NCI-H2107 (cell line): ENCODE results near the gene UST.
"Not testable (repeated sequence)": the region's sequence is repeated elsewhere in the genome, so short reads cannot be mapped to it uniquely, and the experiment has no call there.

Experiments used
- DNase-seq: peaks from one replicate; lab custom pipeline; 2025; lab: John Stamatoyannopoulos, UW

UST gene

DNA sequence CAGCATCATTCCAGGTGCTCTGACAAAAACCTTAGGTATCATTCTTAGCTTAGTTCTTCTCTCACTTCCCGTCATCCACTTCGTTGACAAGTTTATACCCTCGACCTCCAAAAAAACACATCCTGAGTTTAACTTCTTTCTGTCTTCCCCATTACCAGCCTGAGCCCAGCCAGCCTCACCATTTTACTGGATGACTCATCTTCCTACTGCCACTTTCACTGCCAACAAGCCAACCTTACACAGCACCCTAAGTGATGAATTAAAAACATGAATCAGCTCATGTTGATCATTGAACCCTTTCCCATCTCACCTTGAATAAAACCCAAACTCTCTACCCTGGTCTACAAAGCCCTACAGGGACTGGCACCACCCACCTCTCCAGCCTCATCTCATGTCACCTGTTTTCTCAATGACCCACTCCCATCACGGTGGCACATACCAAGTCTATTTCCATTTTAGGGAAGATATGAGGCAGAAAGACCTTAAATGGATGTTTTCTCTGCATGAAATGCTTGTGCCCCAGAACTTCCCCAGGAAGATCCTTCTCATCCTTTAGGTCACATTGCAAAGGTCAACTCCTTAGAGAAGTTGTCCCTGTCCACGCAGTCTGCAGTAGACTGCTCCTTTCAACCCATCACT is 9.9 kb upstream of the UST start:
- DNase-seq, result no peak

DNA sequence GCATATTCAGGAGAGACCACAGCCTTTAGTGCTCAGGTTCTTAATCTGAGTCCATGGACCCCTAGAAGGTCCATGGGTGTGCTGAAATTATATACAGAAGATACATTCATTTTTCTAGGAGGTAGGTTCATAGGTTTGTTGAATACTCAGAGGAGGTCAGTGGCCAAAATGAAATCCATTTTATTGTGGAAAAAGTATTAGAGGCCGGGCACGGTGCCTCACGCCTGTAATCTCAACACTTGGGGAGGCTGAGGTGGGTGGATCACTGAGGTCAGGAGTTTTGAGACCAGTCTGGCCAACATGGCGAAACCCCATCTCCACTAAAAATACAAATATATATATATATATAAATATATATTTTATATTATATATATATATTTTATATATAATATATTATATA is 9.0 kb upstream of the UST start:
- DNase-seq, result no peak

DNA sequence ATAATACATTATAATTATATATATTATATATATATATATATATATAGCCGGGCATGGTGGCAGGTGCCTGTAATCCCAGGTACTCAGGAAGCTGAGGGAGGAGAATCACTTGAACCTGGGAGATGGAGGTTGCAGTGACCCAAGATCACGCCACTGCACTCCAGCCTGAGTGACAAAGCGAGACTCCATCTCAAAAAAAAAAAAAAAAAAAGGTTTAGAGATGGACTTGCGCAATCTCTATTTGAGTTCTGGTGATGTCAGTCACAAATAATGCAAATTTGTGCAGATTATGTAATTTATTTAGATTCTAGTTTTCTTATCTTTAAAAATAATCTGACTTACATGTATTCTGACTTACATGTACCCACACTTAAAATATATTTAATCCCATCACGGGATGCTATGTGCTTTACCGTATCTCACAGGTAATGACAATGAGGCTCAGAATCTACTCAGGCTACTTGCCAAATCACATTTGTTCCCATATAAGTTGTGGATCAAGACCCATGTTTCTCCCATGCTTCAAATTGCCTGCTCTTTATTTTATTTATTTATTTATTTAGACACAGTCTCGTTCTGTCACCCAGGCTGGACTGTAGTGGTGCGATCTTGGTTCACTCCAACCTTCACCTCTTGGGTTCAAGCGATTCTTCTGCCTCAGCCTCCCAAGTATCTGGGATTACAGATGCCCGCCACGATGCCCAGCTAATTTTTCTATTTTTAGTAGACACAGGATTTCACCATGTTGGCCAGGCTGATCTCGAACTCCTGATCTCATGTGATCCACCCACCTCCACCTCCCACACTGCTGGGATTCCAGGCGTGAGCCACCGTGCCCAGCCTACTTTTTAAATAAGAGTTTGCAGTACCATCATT is 7.6 kb upstream of the UST start:
- no peak for DNase-seq

DNA sequence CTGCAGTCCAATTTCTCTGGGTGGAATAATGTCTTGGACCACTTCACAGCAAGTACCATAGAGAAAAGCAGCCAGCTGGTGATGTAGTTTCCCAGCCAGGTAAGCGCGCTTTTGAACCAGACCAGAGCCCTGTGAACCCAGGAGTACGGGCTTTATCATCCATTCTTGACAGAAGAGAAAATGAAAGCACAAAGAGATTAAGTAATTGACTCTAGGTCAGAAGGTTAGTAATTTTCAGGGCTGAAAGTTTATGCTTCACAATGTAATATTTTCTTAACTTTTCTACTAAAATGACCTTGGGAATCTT is 7.1 kb upstream of the UST start:
- DNase-seq, result no peak

DNA sequence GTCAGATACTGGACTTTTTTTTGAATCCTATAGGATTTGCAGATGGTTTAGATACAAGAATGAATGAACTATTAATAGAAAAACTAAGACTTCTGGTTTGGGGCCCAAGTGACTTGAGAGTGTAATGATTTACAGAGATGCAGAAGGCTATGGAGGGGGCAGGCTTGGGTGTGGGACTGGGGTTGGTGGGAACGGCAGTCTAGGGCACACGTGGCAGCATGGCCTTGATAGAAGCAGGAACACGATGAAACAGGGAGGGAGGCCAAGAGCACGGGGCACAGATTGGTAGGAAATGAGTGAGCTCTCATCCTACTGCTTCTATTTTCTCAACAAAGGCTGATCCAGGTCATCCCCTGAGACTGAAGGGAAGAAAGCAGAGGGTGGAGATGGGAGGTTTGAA is 3.4 kb upstream of the UST start:
- DNase-seq, result no peak

- no peak for DNase-seq
Measured at GRCh38 chr6:148745926-148746325, 904 bp upstream of the UST start.

GRCh38 chr6:148747145-148747470 is 278 bp downstream of the UST start:
- DNase-seq, result no peak

DNA sequence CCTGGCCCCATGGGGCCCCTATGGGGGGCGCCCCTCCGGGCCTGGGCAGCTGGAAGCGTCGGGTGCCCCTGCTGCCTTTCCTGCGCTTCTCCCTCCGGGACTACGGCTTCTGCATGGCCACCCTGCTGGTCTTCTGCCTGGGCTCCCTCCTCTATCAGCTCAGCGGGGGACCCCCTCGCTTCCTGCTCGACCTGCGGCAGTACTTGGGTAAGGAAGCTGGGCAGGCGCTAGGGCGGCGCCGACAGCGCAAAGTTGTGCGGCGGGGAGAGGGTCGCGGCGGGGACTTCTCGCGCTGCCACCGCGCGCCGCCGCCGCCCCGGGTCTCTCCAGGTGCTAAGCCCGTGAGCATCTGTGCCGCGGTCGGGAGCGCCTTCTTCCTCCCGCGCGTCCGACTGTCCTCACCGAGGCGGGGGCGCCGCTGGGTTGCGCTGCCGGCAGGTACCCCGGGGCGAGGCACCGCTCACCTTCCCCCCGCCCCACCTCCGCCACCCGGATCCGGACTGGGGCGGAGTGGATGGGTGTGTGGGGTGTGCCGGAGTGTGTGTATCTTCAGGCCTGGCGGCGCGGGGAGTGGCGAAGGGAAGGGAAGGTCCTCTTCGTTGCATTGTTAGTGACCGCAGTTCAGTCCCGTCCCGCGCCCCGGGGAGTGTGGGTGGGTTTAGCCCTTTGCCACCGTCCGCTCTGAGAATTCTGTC is 788 bp downstream of the UST start:
- peak; percentile 22 for DNase-seq

DNA sequence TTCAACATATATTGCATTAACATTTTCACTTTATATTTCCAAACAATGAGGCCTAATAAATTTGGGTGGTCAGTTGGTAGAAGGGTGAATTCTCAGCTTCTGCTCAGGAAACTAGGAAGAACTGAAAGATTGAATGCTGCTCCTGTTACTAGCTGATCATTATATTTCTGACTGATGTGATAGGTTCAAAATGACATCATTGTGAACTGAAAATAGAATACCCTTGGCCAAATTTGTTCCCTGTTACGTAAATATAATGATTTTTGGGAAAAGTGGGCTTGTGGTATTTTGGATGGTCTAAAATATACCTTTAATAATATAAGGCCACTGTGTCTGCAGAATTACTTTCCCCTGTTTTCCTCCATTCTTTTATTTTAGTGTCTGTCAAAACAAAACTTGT is 2.8 kb downstream of the UST start:
- no peak for DNase-seq

GRCh38 chr6:148750838-148751792 is 4.3 kb downstream of the UST start:
- DNase-seq, result no peak

DNA sequence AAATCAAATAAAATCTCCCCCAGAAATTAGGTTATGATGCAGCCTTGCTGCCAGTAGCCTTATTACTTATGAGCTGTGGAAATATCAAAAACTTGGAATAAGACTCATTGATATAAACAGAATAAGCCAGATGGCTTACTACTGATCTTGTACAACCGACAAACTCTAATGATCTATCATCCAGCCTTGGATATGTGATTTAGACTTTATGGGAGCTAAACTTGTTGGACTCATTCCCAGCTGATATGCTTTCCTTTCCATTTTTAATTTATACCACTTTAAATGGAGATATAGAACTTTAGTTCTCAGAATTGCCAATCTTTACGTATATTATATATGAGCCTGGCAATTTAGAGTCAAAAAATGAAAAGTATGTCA is 5.0 kb downstream of the UST start:
- DNase-seq, result no peak

DNA sequence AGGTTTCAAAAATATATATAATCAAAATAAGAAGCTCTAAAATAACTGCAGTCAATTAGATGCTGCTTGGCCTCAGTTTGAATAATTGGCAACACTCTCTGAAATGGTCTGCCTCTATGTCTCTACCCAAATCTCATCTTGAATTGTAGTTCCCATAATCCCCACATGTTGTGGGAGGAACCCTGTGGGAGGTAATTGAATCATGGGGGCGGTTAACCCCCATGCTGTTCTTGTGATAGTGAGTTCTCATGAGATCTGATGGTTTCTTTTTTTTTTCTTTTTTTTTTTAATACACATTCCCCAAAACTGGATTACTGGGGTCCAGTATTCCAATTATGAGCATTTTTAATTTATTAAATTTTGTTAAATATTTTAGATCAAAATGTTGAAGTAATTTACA is 8.5 kb downstream of the UST start:
- not testable (repeated sequence) for DNase-seq

DNA sequence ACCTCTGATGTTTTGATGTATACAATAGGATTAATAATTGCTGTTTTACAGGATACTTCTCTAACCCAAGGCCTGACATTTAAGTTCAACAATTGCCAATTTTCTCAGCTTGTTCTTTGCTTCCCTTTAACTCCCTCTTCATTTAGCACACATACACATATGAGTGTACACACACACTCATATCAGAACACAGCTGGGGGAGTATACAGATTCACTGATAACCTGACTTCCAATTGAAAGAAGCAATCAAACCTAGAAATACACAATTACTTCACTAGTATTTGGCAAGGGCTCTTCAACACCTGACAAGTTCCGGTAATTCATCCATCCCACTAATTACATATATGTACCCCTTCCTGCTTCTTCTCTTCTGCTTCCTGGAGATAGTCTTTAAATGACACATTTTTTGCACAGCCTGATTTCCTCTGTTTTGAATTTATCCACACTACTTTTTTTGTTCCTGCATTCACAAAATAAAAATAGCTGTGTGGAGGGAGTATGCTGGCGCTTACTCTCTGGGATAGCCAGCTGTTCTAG is 11.2 kb downstream of the UST start:
- DNase-seq, result no peak

DNA sequence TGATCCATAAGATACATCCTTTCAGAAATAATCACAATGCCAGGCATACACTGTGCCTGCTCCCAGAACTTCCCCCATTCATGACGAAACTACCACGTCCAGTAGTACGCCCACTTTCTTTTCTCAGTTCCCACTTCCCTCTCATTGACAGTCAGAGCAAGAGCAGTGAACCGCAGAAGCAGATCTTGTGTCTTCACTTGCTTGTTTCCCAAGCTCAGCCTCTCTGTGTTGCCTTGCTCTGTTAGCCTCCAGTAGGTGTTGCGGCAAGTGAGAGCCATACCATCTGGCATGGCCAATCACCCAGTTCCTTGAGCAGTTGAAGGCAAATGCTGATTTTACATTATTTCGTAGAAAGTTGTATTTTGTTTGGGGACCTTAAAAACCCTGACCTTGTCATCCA is 11.7 kb downstream of the UST start:
- no peak for DNase-seq

- DNase-seq, result no peak
Measured at GRCh38 chr6:148760258-148760534, 13.4 kb downstream of the UST start.

- DNase-seq, result peak; percentile 28
Measured at GRCh38 chr6:148760568-148761526, 14.0 kb downstream of the UST start.

DNA sequence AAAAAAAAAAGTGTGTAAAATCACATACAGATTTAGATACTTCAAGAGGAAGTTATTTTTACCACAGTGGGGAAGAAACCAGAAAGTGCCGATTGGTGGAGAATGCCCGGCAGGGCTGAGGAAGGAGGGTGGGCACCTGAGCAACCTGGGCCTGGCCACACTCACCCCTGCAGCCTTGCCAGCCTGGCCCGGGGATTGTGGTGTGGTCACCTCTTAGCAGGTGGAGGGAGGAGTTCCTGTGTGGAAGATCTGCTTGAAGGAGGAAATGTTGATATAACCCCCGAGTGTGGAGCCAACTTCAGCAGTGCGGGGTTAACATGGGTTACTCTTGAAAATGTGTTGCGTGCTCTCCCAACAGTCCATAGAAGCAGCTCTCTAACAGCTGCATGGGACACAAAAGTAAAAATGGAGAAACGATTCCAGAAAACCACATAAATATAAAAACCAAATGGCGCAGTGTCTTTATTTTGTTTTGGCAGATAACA is 14.7 kb downstream of the UST start:
- DNase-seq, result no peak

DNA sequence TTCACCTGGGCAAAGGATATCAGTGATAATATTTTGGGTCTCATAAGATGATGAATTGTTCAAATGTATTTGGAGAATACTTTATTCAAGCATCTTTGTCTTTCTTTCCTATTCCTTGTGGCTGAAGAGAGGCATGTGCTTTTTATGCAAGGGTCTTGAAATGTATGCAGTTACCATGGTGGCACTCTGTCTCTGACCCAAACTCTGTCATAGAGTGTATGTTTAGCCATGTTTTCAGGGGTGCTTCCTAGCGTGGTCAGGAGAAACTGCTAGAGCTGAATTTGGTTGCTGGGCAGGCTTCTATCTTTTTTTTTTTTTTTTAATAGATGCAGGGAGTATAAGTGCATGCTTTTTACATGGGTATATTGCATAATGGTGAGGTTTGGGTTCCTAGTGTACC is 15.4 kb downstream of the UST start:
- no peak for DNase-seq

GRCh38 chr6:148764259-148765020 is 17.6 kb downstream of the UST start:
- not testable (repeated sequence) for DNase-seq
